Renal pelvis (tissue), 4 donors: Measurements from ENCODE around the gene TSPAN7. TPM values are rescaled to one million over a fixed set of nuclear protein-coding genes. Genes with fewer than 3 reads are reported as not detected.

Source experiments
- DNase-seq: peaks from one replicate; pipeline ENCODE4 v3.0.0-alpha.2; 2013
- polyA plus RNA-seq, 3 donors: library from polyadenylated mRNA; unstranded; fragments of 120-200 nt; gene quantifications; one replicate each; pipeline ENCODE4 v1.2.1, GENCODE V29; 2013; ENCODE audit not compliant: insufficient read length in 3 of 3

Gene TSPAN7
- polyA plus RNA-seq, 3 donors = 37.0 to 46.8 (median 46.6) TPM

DNA sequence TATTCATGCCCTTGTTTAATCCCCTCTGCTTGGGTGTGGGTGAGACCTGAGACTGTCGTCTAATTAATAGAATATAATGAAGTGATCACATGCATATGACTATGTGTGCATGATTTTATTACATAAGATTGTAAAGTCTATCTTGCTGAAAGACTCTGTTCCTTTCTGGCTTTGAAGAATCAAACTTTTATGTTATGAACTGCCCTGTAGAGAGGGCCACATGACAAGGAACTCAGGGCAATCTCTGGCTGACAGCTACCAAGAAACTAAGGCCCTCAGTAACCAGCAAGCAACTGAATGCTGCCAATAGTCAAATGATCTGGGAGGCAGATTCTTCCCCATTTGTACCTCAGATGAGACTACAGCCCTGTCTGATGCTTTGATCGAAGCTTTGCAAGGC lies 13.5 kb downstream of the TSPAN7 start:
- no peak for DNase-seq

DNA sequence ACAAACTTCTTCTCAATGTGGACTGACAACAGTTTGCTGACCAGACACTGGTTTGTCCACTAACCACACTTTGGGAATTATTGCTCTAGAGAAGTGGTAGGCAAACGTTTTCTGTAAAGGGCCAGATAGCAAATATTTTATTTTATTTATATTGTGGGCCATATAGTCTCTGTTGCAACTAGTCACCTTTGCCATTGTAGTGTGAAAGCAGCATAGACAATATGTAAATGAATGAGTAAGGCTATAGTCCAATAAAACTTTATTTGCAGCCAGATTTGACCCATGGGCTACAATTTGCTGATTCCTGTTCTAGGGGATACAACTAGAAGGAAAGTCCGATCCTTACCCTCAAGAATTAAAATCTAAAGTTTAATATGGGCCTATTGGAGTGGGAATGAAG lies 14.5 kb downstream of the TSPAN7 start:
- DNase-seq = no peak

DNA sequence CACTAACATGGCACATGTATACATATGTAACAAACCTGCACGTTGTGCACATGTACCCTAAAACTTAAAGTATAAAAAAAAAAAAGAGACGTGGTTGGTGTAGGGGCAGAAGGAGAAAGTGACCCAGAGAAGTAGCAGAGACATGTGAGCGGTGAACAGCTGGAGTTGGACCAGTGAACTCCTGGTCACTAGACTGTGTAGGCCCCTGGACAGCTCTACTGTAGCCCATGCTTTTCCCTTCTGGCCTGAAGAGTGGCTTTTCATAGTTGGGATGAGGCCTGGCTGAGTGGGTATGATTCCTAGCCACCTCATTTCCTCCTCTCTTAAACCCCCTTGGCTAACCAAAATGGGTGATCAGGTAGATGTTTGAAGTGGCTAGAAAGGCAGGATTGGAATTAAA lies 16.4 kb downstream of the TSPAN7 start:
- DNase-seq = no peak

DNA sequence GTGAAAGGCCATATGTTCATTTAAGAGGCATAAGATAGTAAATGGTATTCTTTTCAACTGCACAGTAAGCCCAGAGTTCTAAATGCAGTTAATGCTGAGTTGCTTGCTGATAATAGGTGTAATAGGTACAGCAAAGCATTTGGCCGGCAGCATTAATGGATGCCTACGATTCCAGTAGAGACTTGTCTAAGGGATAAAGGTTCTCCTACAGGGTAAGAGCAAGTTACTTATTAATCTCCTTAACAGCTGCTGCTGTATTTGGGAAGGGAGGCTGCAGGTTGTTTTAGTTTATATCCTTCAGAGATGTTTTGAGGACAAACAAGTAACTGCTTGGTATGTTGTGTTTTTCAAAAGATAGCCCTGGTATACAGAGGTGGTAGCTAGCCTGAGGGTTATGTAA lies 16.8 kb downstream of the TSPAN7 start:
- no peak for DNase-seq

DNA sequence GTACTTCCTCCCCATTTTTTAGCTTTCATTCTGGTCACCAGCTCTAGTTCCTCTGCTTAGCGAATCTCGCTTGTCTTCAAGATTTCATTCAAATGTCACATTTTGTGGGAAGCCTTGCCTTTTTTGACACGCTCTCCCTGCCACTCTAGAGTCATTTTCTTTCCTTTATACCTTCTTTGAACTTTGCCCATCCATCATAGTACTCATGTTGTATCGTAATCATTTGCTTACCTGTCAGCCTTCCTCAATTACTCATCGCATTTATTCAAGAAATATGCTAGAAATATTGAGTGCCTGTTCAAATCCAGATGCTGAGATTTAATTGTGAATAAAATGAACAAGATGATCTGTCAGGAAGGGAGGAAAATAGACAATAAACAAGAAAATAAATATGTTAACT lies 21.8 kb downstream of the TSPAN7 start:
- no peak for DNase-seq

DNA sequence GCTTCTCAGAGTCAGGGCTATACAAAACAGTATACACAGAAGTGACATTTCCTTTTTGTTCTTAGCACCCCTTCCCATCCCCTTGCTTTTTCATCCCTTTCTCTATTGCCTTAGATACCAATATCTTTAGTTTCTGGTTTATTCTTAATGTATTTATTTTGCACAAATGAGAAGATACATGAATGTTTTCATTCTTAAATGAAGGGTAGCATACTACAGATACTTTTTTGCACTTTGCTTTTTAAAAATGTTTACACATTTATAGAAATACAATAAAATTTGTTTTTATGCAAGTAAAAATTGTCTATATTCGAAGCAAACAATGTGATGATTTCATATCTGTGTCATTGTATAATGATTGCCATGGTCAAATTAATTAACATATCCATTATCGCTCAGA lies 33.1 kb downstream of the TSPAN7 start:
- DNase-seq = no peak

DNA sequence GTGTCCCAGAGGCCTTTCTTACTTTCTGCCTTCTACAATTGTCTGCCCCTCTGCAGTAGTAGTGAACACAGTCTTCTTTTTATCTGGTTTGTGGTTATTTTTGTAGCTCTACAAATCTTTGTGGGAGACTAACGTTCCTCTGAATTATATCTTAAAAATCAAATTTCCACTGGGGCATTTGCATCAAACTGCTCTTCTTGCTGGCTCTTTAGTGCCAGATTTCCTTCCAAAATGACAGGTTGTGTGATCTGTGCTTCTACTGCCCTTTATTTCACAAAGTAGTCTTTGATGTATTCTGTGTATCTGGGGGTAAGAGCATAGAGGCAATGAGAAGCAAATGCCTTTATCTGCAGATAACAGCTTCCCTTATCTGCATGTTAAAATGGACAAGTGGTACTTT lies 34.5 kb downstream of the TSPAN7 start:
- no peak for DNase-seq

DNA sequence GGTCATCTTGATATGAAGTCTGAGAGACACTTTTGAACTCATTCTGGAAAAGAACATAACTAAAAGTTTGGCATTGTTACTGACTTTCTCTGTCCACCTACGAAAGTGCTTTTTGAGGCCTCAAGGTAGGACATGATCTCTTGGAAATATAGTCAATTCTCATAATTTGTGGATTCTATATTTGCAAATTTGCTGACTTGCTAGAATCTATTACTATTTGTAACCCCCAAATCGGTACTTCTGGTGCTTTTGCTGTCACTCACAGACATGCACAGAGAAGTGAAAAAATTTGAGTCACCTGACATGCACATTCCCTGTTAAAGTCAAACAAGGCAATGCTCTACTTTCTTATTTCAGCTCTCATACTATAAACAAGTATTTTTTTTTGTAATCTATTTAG lies 35.6 kb downstream of the TSPAN7 start:
- DNase-seq = no peak

DNA sequence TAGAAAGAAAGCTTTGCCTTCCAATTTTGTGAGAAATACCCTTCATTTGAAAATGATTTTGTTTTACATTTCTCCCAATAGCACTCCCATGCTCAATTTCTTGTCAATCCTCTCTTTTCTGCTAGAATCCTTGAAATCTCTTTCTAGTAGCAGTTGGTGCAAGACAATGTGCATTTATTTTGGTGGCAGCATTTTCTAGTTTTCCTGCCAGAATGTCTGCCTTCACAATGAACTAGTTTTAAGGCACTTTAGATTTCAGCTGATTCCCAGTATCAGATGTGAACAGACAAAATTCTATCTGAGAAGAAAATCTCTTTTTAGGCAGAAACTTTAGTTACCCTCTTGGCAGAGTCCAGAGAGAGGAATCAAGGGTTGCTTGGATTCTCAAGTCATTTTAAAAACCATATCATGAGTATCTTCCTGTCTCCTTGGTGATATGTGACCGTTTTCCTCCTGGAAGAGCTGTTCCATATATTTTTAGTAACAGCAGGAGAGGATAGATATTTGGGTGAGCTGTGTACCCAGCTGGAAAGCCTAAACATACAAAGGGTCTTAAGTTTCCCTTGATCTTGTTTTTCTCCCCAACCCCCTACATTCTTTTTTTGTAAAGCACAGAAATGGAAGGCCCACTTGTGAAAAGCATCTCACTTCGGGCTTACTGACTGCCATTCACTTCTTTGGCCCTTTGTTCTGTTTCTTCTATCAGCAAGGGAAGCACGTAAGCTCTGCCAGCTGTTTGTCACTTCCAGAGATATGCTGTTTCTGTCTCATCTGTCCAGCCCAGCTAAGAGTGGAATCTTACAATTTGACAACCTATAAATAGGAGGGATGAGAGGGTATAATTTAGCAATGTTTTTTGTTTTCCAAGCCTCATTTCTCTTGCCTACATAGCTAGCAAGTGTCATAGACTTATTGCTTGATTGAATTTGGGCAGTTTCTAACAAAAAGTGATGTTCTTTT lies 38.7 kb downstream of the TSPAN7 start:
- no peak for DNase-seq

DNA sequence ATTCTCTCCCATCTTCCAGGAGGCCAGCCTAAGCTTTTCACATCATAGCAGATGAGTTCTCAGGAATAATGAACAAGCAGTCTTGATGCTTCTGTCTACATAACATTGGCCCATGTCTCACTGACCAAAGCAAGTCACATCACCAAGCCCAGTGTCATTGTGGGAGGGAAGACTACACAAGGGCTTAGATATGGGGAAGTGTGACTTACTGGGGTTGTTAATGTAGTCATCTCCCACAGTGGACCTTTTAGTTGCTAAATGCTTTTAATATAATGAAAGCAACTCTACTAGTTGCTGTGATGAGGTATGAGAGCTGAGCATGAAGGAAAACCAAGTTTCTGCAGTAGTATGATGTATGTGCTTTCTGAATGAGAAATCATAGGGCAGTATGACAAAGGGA lies 40.5 kb downstream of the TSPAN7 start:
- DNase-seq = no peak

DNA sequence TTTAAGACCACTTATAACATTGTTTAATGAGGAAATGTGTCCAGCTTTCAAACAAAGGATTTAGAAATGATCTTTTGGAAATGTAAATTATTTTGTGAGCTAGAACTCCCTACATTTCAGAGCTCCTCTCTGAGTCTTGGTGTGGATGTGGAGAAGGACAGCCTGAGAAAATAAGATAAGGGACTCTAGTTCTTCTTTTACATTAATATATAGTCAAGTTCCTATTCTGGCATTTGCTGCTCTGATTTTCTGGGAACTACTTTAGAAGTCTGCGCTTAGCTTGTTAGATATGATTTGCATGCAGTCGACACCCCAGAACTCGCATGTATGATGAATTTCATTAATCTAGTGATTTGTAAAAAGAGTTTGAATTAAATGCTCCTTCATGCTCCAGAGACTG lies 45.5 kb downstream of the TSPAN7 start:
- no peak for DNase-seq

DNA sequence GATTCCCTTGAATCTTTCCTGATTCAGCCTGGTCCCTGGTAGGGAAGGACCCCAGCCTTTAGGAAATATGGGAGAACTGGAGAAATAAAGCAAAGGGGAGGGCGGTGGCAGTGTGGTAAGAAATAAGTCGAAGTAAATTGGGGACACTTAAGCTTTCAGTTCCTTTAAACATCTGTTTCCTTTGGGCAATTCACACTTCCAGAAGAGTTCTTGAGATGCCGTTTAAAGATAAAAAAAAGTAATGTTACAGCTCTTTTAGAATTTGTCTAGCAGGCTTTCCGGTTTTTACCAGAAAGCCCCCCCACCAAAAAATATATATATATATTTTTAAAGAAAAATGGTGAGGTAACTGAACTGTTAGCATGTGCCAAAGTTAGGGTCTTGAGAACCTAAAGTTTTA lies 46.6 kb downstream of the TSPAN7 start:
- DNase-seq = no peak

DNA sequence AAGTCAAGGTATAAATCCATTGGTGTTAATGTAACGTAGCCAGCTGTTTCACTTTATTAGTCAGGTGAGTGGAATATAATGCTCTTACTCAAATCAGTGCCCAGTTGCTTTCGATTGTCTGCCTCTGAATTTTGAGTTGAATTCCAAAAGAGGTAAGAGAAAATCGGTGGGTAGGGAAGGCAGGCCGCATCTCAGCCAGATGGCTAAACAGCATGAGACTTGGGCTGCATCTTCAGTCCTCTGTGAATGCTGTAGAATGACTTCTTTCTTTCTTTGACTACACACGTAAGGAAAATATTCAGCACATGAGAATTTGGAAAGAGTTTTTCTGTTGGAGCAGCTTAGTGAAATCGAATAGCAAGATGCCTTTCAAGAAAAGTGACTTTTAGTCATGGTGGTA lies 49.5 kb downstream of the TSPAN7 start:
- no peak for DNase-seq

DNA sequence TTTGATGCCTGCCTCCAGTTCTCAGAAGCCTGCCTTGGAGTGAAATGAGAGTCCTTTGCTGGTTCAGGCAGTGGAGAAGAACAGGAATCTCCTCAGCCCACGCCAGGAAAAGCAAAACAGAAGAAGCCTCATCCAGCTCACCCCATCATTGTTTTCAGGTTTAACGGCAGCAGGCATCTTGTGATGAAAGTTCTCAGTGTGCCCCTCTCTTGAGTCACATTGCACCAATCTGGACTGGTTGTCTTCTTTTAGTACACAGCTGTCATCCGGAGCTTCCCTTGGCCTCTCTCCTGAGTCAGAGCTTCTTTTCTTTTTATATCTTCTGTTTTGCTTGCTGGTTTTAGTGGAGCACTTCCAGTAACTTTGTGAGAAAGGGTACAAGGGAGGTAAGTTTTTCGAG lies 50.9 kb downstream of the TSPAN7 start:
- no peak for DNase-seq

DNA sequence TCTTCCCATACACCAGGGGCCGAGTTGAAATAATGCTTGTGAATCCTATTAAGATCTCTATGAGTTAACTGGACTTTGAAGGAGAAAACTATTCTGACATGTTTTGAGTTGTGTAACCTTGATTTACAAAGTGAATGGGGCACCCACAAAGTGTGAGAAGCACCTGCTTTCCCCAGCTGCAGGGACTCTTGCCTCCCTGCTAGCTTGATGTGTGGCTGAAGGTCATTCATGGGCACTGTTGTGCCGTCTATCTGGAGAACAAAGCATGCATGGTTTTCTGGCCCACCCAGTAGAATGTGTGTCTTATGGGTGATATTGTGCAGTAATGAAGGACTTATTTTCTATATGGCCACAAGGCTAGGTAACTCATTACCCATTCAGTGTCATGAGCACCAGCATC lies 53.1 kb downstream of the TSPAN7 start:
- DNase-seq = no peak

DNA sequence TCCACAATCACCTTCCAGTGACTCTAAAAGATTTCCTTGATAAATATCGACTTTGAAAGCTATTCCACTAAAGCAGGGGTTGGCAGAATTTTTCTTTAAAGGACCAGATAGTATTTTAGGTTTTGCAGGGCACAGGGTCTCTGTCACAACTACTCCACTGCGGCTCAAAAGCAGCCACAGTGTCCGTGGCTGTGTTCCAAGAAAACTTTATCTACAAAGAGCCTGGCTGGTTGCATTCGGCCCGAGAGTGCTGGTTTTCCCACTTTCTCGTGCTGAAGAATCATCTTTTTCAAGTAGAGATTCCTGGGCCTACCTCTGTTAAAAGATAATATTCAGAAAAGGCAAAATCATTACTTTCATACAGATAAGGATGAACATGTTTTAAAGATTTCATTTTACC lies 55.6 kb downstream of the TSPAN7 start:
- no peak for DNase-seq

DNA sequence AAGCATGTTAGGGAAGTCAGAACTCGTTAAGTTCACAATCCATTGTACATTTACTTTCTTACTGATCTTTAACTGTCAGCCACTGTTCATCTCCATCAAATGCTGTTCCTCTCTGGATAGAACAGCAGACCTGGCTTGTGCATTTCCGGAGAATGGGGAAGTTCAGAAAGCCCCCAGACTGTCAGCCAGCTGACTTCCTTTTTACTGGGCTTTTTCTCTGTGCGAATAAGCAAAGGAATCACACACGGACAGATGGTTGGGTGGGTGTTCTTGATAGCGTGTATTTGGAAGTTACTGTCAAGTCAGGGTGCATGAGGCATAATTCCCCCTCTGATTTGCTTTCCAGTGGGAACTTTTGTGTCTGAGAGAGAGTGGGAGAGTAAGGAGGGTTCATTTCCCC lies 56.8 kb downstream of the TSPAN7 start:
- DNase-seq = no peak

DNA sequence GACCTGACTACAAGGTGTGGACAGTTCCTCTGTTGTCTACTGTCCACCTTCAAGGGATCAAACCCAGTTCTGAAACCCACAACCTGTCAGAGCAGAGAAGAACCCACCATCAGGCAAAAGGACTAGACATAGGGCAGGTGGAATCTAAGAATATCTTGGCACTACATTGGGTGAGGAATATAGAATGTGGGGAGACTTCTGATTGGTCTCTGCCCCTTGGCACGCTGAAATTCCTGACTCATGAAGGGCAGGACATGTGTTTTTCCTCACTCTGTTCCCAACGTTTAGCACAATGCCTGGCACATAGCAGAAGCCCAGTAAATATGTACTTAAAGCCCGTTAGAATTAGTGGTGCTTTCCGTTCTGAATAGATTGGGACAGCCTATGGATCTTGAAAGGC lies 59.3 kb downstream of the TSPAN7 start:
- no peak for DNase-seq

DNA sequence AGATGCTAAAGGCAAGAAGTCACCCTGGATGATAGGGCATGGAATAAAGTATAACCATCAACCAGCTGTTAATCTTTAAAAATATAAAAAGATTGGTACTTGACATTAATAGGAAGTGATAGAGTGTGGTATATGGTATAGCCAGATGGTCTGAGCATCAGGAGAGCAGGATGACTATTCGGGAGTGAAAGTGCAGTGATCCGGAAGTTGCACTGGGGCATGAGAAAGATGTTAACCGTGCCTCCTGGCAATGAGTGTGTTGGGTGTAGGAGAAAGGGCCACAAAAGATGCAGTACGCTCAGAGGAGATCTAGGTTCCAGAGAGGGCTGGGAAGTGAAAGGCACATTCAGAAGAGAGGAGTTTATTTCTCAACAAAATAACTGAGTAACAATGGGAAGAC lies 65.0 kb downstream of the TSPAN7 start:
- no peak for DNase-seq

DNA sequence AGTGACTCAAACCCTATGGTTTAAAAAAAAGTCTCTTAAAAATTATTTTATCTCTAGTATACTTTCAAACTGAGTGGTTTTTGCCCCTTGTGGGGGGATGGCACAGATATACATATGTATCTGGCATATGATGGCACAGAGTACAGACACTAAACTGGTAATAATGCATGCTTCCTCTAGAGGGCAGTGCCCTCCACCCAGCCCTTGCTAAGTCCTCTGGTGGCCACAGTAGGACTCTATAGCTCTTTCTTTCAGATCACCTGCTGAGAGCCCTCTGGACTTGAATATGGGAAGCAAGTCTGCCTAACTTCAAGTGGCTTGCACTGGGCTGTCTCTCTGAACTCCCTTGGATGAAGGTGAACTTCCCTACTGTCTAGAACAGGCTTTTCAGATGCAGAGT lies 66.3 kb downstream of the TSPAN7 start:
- DNase-seq = no peak

DNA sequence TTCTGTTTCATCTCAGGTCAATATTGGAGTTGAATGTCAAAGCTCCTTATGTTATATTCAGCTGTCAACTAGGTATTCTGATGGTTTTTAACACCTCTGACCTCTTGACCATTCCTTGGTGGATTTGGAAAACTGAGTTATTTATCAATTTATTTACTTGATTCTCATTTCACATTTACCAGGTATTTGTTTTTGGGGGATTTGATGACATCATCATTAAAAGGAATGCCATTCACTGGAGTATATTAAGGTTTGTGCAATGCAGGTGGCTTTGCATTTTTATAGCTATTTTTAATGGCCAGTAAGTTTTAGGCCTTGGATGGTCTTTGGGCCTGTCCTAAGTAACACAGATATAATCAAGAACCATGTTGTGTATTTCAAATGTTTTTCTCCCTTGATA lies 67.2 kb downstream of the TSPAN7 start:
- DNase-seq = no peak

DNA sequence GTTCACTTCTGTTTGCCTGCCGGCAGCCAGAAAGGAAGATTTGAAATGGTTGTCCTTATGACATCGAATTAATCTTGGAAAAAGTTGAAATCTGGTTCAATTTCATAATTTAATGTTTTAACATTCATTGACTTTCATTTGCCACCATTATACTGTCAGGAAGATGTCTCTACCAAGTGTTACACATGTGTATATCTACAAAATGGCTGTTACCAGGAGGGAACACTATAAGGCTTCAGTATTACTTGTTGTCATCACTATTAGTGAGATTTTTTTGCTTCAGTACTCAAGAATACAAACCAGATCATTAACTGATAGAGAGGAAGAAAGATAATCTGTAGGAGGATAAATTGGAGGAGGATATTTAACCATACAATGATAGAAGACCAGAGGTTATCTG lies 71.2 kb downstream of the TSPAN7 start:
- no peak for DNase-seq

DNA sequence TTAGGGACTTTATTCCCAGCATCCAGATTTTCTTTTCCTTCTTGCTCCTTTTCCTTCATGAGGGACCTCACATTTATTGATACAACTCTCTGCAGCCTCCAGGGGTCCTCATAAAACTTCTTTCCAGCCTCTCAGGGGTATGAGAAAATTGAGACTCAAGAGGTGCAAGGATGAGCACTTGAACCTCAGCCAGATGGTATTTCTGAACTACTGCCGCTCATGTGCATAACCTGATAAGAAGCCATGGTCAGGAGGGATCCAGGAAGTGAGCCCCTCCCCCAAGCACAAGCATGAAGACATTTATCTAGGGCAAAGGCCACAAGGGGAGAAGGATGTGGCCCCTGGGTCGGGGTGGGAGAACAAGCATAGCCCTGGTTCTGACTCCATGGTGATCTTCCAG lies 73.3 kb downstream of the TSPAN7 start:
- no peak for DNase-seq
